Neuronal stem cell (in vitro differentiated cells): ENCODE data around the gene KIF21B.
"Not testable (repeated sequence)": the region's sequence is repeated elsewhere in the genome, so short reads cannot be mapped to it uniquely, and the experiment has no call there.

Experiments used
- DNase-seq: peaks from one replicate; pipeline ENCODE4 v3.0.0-alpha.2; 2013; ENCODE audit warnings: low spot score
- H2AFZ ChIP-seq: one replicate; pipeline ENCODE4 v1.6.1; 2013; ENCODE audit warnings: mild to moderate bottlenecking, low read length, inconsistent platforms
- H2AK5ac ChIP-seq: 2 replicates; pipeline ENCODE4 v1.6.1; 2013; ENCODE audit warnings: low read depth, mild to moderate bottlenecking, inconsistent platforms, low read length, moderate library complexity, mixed read lengths
- H2BK120ac ChIP-seq: 2 replicates; pipeline ENCODE4 v1.6.1; 2013; ENCODE audit warnings: low read depth, mild to moderate bottlenecking, inconsistent platforms, low read length, moderate library complexity, mixed read lengths
- H2BK12ac ChIP-seq: one replicate; pipeline ENCODE4 v1.6.1; 2013; ENCODE audit warnings: low read length, inconsistent platforms
- H2BK15ac ChIP-seq: 2 replicates; pipeline ENCODE4 v1.6.1; 2013; ENCODE audit warnings: mild to moderate bottlenecking, low read length, inconsistent platforms, mixed read lengths
- H2BK5ac ChIP-seq: one replicate; pipeline ENCODE4 v1.6.1; 2013; ENCODE audit warnings: inconsistent platforms, mild to moderate bottlenecking, low read length, moderate library complexity
- H3K14ac ChIP-seq: one replicate; pipeline ENCODE4 v1.6.1; 2013; ENCODE audit warnings: low read length, inconsistent platforms
- H3K18ac ChIP-seq: 2 replicates; pipeline ENCODE4 v1.6.1; 2013; ENCODE audit warnings: low read length, inconsistent platforms
- H3K23ac ChIP-seq: 2 replicates; pipeline ENCODE4 v1.6.1; 2013; ENCODE audit warnings: low read depth, mild to moderate bottlenecking, mixed read lengths, low read length, inconsistent platforms; ENCODE audit not compliant: poor library complexity
- H3K27ac ChIP-seq: replicated peaks from 3 replicates; pipeline ENCODE4 v1.5.1; 2013; ENCODE audit warnings: low read length, inconsistent platforms
- H3K27me3 ChIP-seq, 3 experiments: 2 replicates each; pipeline ENCODE4 v1.6.1; 2013; ENCODE audit warnings: low read length in 3 of 3, mild to moderate bottlenecking in 2 of 3, inconsistent platforms in 1 of 3, low read depth in 1 of 3, mixed read lengths in 1 of 3, moderate library complexity in 1 of 3; ENCODE audit not compliant: control insufficient read depth in 3 of 3, insufficient read depth in 3 of 3
- H3K36me3 ChIP-seq, 2 donors: replicated peaks in 1 of 2; 2 replicates each; pipeline ENCODE4 v1.6.1; 2013; ENCODE audit warnings: low read length in 2 of 2; ENCODE audit not compliant: control insufficient read depth in 2 of 2, insufficient read depth in 2 of 2
- H3K4ac ChIP-seq: 2 replicates; pipeline ENCODE4 v1.6.1; 2013; ENCODE audit warnings: inconsistent platforms, mild to moderate bottlenecking, low read length, moderate library complexity
- H3K4me1 ChIP-seq, 2 donors: 1 replicate in 1 of 2; 2 replicates in 1 of 2; pipeline ENCODE4 v1.6.1; 2013; ENCODE audit warnings: low read length in 2 of 2, low read depth in 1 of 2; ENCODE audit not compliant: control insufficient read depth in 2 of 2, insufficient read depth in 1 of 2
- H3K4me2 ChIP-seq: one replicate; pipeline ENCODE4 v1.6.1; 2013; ENCODE audit warnings: mild to moderate bottlenecking, low read length, inconsistent platforms; ENCODE audit not compliant: insufficient read depth, poor library complexity, severe bottlenecking
- H3K4me3 ChIP-seq, 2 donors: 2 replicates each; pipeline ENCODE4 v1.5.1; 2013; ENCODE audit warnings: low read length in 2 of 2, mild to moderate bottlenecking in 2 of 2, inconsistent platforms in 1 of 2, moderate library complexity in 1 of 2
- H3K79me1 ChIP-seq: one replicate; pipeline ENCODE4 v1.6.1; 2013; ENCODE audit warnings: low read depth, mild to moderate bottlenecking, inconsistent platforms, low read length, moderate library complexity
- H3K9ac ChIP-seq: one replicate; pipeline ENCODE4 v1.6.1; 2013; ENCODE audit warnings: mild to moderate bottlenecking, low read depth, low read length, inconsistent platforms; ENCODE audit not compliant: poor library complexity
- H3K9me3 ChIP-seq, 2 donors: replicated peaks in 1 of 2; 2 replicates each; pipeline versions ENCODE3 to v1.6.1; 2013; ENCODE audit warnings: low read length in 2 of 2, mild to moderate bottlenecking in 2 of 2, inconsistent platforms in 1 of 2, low read depth in 1 of 2, mixed read lengths in 1 of 2, moderate library complexity in 1 of 2; ENCODE audit not compliant: control insufficient read depth in 2 of 2, insufficient read depth in 1 of 2
- H4K8ac ChIP-seq: one replicate; pipeline ENCODE4 v1.6.1; 2013; ENCODE audit warnings: low read depth, mild to moderate bottlenecking, inconsistent platforms, low read length, moderate library complexity
- H4K91ac ChIP-seq: one replicate; pipeline ENCODE4 v1.6.1; 2013; ENCODE audit warnings: low read length, low read depth, mild to moderate bottlenecking, inconsistent platforms; ENCODE audit not compliant: poor library complexity
- WGBS, 2 donors: extraction: QIAGEN DNeasy Blood & Tissue Kit; methylation state at CpG; one replicate each; pipeline ENCODE4 v1.1.7; 2013; ENCODE audit warnings: missing lambda C conversion rate in 2 of 2, mixed read lengths in 1 of 2; ENCODE audit not compliant: insufficient read length in 2 of 2, insufficient replicate concordance in 1 of 2; ENCODE audit errors: extremely low coverage in 2 of 2; 5-methylcytosine and 5-hydroxymethylcytosine counted together

Gene KIF21B

DNA sequence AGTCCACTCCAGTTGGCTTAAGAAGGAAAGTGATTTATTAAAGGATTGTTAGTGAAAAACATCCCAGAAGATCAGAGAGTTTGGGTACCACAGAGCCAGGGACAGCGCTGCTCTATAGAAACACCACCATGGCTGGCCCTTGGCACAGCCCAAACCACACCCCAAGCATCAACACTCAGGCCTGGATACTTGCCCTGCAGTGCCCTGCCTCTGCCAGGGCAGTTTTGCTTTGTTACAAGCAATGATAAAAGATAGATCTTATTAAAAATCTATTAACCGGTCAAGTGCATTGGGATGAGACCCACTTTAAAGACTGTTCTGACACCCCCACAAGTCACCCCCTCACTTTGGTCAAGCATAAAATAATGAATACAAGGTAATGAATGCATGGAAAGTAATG lies 56.6 kb downstream of the KIF21B start:
- no peak overlapping the region for H2BK120ac ChIP-seq
- no peak overlapping the region for H4K8ac ChIP-seq
- no peak overlapping the region for H4K91ac ChIP-seq
- no peak overlapping the region for H3K9ac ChIP-seq
- H2AFZ ChIP-seq, result no peak overlapping the region
- H3K4ac ChIP-seq, result no peak overlapping the region
- no peaks in the 10 kb centered on the region for H3K27me3 ChIP-seq
- H2BK15ac ChIP-seq, result no peak overlapping the region
- H2BK5ac ChIP-seq, result no peak overlapping the region
- H2BK12ac ChIP-seq, result no peak overlapping the region
- no peak overlapping the region for H3K27ac ChIP-seq
- H3K23ac ChIP-seq, result no peak overlapping the region
- no peak overlapping the region for H2AK5ac ChIP-seq
- no peak overlapping the region for H3K4me3 ChIP-seq
- DNase-seq, result no peak
- no peak overlapping the region for H3K18ac ChIP-seq
- whole genome bisulfite sequencing, 2 donors, result no CpG with 5 or more reads among the region's 2 CpGs
- no peaks in the 10 kb centered on the region for H3K9me3 ChIP-seq
- H3K14ac ChIP-seq, result no peak overlapping the region
- peaks cover 0 to 5% of the 10 kb centered on the region in 2 donors for H3K36me3 ChIP-seq
- no peaks in the 10 kb centered on the region for H3K79me1 ChIP-seq
- H3K4me2 ChIP-seq, result no peak overlapping the region
- H3K4me1 ChIP-seq, result peaks cover 0 to 3% of the 10 kb centered on the region in 2 donors

DNA sequence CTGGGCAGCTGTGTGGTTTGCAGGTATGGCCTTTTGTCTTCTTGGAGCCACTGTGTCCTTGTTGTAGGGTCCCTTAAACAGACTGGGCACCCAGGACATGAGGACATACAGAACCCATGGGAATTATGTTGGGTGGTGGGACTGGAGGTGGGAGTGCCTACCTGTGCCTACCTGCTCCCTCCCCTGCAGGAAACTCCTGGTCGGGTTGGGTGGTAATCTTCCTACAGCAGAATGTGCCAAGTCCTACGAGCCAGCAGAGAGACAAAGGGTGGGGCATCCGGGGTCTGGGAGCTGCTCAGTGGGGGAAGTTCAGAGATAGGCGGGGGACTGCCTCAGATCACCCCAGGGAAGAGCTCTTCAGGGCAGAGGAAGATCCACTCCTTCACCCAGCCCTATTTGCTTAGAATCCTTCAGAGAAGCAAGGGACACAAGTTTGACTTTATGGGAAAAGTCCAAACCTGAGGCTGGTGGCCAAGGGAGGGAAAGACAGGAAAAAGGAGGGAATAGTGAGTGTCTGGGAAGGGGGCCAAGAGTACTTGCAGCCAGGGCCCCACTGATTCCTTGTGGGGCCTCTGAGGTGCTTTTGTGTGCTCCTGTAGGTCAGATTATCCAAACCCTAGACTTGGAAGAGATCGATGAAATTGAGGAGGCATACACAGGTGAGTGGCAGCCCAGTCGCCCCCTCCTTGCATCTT lies 58.3 kb downstream of the KIF21B start:
- peak overlapping the region; percentile 36 for H3K18ac ChIP-seq
- no peak overlapping the region for H2AFZ ChIP-seq
- H3K9me3 ChIP-seq, result no peaks in the 10 kb centered on the region
- H3K14ac ChIP-seq, result peak overlapping the region; percentile 47
- H2BK120ac ChIP-seq, result no peak overlapping the region
- peaks cover 2 to 3% of the 10 kb centered on the region in 2 donors for H3K4me1 ChIP-seq
- H3K4me2 ChIP-seq, result no peak overlapping the region
- no peak overlapping the region for H3K4me3 ChIP-seq
- H2AK5ac ChIP-seq, result no peak overlapping the region
- H4K91ac ChIP-seq, result no peak overlapping the region
- no peak overlapping the region for H2BK12ac ChIP-seq
- H3K23ac ChIP-seq, result no peak overlapping the region
- H3K36me3 ChIP-seq, result no peaks in the 10 kb centered on the region
- no peak overlapping the region for H2BK5ac ChIP-seq
- no peaks in the 10 kb centered on the region for H3K79me1 ChIP-seq
- H3K27me3 ChIP-seq, result no peaks in the 10 kb centered on the region
- no peak overlapping the region for H2BK15ac ChIP-seq
- no peak overlapping the region for H4K8ac ChIP-seq
- H3K27ac ChIP-seq, result no peak overlapping the region
- no peak overlapping the region for H3K9ac ChIP-seq
- H3K4ac ChIP-seq, result no peak overlapping the region
- no CpG with 5 or more reads among the region's 6 CpGs for WGBS, 2 donors
- no peak for DNase-seq

DNA sequence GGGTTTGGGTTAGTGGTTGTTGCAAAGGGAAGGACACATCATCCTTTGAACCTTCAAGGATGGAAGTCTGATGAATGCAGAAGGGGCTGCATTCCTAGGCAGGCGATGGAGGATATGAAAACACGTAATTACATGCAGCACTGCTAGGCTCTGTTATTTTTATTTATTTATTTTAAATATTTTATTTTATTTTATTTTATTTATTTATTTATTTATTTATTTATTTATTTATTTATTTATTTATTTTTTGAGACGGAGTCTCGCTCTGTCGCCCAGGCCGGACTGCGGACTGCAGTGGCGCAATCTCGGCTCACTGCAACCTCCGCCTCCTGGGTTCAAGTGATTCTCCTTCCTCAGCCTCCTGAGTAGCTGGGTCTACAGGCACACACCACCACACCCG lies 59.6 kb downstream of the KIF21B start:
- not testable (repeated sequence) for H2BK120ac ChIP-seq, H3K9me3 ChIP-seq, H3K4me2 ChIP-seq, H4K91ac ChIP-seq, DNase-seq, H3K27me3 ChIP-seq, H3K23ac ChIP-seq, H3K4ac ChIP-seq, H2BK12ac ChIP-seq, H4K8ac ChIP-seq, H3K27ac ChIP-seq, H3K79me1 ChIP-seq, H3K36me3 ChIP-seq, H3K14ac ChIP-seq, H3K4me3 ChIP-seq, H3K18ac ChIP-seq, H2AK5ac ChIP-seq, H2BK15ac ChIP-seq, H2AFZ ChIP-seq, H2BK5ac ChIP-seq, H3K9ac ChIP-seq
- no CpG with 5 or more reads among the region's 11 CpGs for WGBS, 2 donors
- peaks cover 10 to 12% of the 10 kb centered on the region in 2 donors for H3K4me1 ChIP-seq

DNA sequence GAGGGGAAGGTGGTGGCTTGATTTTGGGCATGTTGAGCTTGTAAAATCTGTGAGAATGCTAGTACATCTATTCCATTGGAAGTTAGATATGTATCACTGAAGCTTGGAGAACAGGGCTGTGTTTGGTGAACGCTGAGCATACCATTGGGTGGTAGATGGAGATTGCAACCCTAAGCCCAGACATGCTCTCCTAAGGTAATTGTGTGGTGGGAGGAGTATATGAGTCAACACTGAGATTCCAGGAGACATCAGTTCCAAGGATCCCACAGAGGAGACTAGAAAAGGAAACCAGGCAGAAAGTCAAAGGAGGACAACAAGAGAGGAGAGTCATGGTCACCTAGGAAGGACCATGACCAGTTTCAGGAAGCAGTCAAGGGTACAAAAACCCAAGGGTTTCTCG lies 60.4 kb downstream of the KIF21B start:
- H3K18ac ChIP-seq, result no peak overlapping the region
- H3K27ac ChIP-seq, result no peak overlapping the region
- no peak overlapping the region for H4K8ac ChIP-seq
- no peaks in the 10 kb centered on the region for H3K9me3 ChIP-seq
- no peak overlapping the region for H3K4me2 ChIP-seq
- no peaks in the 10 kb centered on the region for H3K27me3 ChIP-seq
- no peak overlapping the region for H2BK120ac ChIP-seq
- H4K91ac ChIP-seq, result no peak overlapping the region
- no peak overlapping the region for H3K4me3 ChIP-seq
- no peaks in the 10 kb centered on the region for H3K36me3 ChIP-seq
- no peak overlapping the region for H3K23ac ChIP-seq
- H3K4ac ChIP-seq, result no peak overlapping the region
- no peak overlapping the region for H3K9ac ChIP-seq
- H3K79me1 ChIP-seq, result no peaks in the 10 kb centered on the region
- no peak overlapping the region for H2BK12ac ChIP-seq
- H2BK15ac ChIP-seq, result no peak overlapping the region
- no peak for DNase-seq
- no CpG with 5 or more reads among the region's 2 CpGs for WGBS, 2 donors
- peaks cover 10 to 12% of the 10 kb centered on the region in 2 donors for H3K4me1 ChIP-seq
- H2BK5ac ChIP-seq, result no peak overlapping the region
- H2AK5ac ChIP-seq, result no peak overlapping the region
- H3K14ac ChIP-seq, result no peak overlapping the region
- H2AFZ ChIP-seq, result no peak overlapping the region
